HepG2 (cell line): ENCODE results near the gene ARFGEF3. TPM values are rescaled to one million over a fixed set of nuclear protein-coding genes. Genes with fewer than 3 reads are reported as not detected.

Experiments
- ATAC-seq: fragments of 200-7000 bp; cut with Tn5 transposase; 3 replicates; pipeline ENCODE4 v1.9.1; 2020; ENCODE audit warnings: mild to moderate bottlenecking, moderate library complexity
- BruUV-seq: library from RNA; stranded (reverse); fragments of 400-500 nt; replicated peaks from 2 replicates; lab custom pipeline; 2021; lab: Mats Ljungman, UMichigan
- CTCF ChIA-PET: fragments of 300-600 bp; formaldehyde crosslinking; extraction: SDS; loops from one replicate; lab custom pipeline; 2021; ENCODE audit warnings: low total read pairs, inconsistent platforms, low intra/inter-chr PET ratio; lab: Yijun Ruan, JAX
- POLR2A ChIA-PET: fragments of 350-600 bp; sonication (Branson Sonifier 250); formaldehyde crosslinking; loops from one replicate; lab custom pipeline; 2020; ENCODE audit warnings: antibody characterized with exemption, inconsistent platforms; lab: Yijun Ruan, JAX
- DNase-seq: peaks from one replicate; pipeline ENCODE4 v3.0.0-alpha.2; 2015; ENCODE audit warnings: low spot score
- FAIRE-seq: peaks from 3 replicates; lab custom pipeline; 2011; peaks lifted over from hg19 to GRCh38; lab: Jason Lieb, UNC
- H2AFZ ChIP-seq: one replicate; pipeline ENCODE4 v1.6.1; 2011; ENCODE audit warnings: low read length, inconsistent platforms
- H3K27ac ChIP-seq: fragments of 300-600 bp; 3 replicates; pipeline ENCODE4 v1.8.0; 2011; ENCODE audit warnings: mixed run types, mild to moderate bottlenecking, mixed read lengths, low read length, inconsistent platforms; ENCODE audit not compliant: insufficient read depth; ENCODE audit errors: extremely low read length
- H3K27me3 ChIP-seq, 2 experiments: fragments of 200-600 bp in 1 of 2; 2 replicates in 1 of 2; 3 replicates in 1 of 2; pipeline versions ENCODE4 v1.6.0 to v1.8.0; 2011; ENCODE audit warnings: low read length in 2 of 2, mild to moderate bottlenecking in 2 of 2, moderate library complexity in 2 of 2, inconsistent platforms in 1 of 2; ENCODE audit not compliant: insufficient read depth in 2 of 2, control insufficient read depth in 1 of 2
- H3K36me3 ChIP-seq, 2 experiments: fragments of 200-600 bp in 1 of 2; replicated peaks in 1 of 2; 2 replicates in 1 of 2; 3 replicates in 1 of 2; pipeline versions ENCODE4 v1.5.1 to v1.8.0; 2011; ENCODE audit warnings: low read length in 2 of 2, inconsistent platforms in 1 of 2; ENCODE audit not compliant: insufficient read depth in 2 of 2, control insufficient read depth in 1 of 2
- H3K4me1 ChIP-seq: 2 replicates; pipeline ENCODE4 v1.5.1; 2012; ENCODE audit warnings: low read length, inconsistent platforms; ENCODE audit not compliant: insufficient read depth
- H3K4me2 ChIP-seq: 2 replicates; pipeline ENCODE4 v1.6.0; 2011; ENCODE audit warnings: low read depth, low read length, inconsistent platforms
- H3K4me3 ChIP-seq, 3 experiments: fragments of 200-600 bp in 1 of 3; sonication (generic), shearing (Covaris generic) in 1 of 3; replicated peaks in 1 of 3; 2 replicates each; pipeline ENCODE4 v1.5.1; 2011 to 2016; ENCODE audit warnings: low read length in 3 of 3, inconsistent platforms in 2 of 3, low read depth in 2 of 3, mild to moderate bottlenecking in 2 of 3, control low read depth in 1 of 3, mixed read lengths in 1 of 3; ENCODE audit not compliant: insufficient read depth in 1 of 3
- H3K79me2 ChIP-seq: one replicate; pipeline ENCODE4 v1.6.1; 2011; ENCODE audit warnings: low read length, inconsistent platforms; ENCODE audit not compliant: insufficient read depth
- H3K9ac ChIP-seq: 2 replicates; pipeline ENCODE4 v1.6.0; 2011; ENCODE audit warnings: mild to moderate bottlenecking, low read depth, low read length, inconsistent platforms; ENCODE audit not compliant: insufficient read depth
- H3K9me3 ChIP-seq: 2 replicates; pipeline ENCODE4 v1.5.1; 2012; ENCODE audit warnings: mild to moderate bottlenecking, low read length
- H4K20me1 ChIP-seq: 2 replicates; pipeline ENCODE4 v1.6.0; 2011; ENCODE audit warnings: inconsistent platforms, mild to moderate bottlenecking, low read length, moderate library complexity; ENCODE audit not compliant: insufficient read depth
- BHLHE40 ChIP-seq: IDR thresholded peaks from 2 replicates; pipeline ENCODE4 v1.6.1; 2011; ENCODE audit warnings: low read length, improper control_type of control experiment
- CCDC6 ChIP-seq: sonication (generic); formaldehyde crosslinking; IDR thresholded peaks from 2 replicates; pipeline ENCODE4 v1.8.1; 2022; ENCODE audit warnings: mild to moderate bottlenecking, missing genetic modification reagents, moderate library complexity
- IKZF1 ChIP-seq: fragments of 450-650 bp; IDR thresholded peaks from 2 replicates; pipeline ENCODE4 v1.7.1; 2016
- NCOA1 ChIP-seq: sonication (generic); formaldehyde crosslinking; IDR thresholded peaks from 2 replicates; pipeline ENCODE4 v1.9.0; 2021; ENCODE audit warnings: missing genetic modification reagents
- PRMT3 ChIP-seq: sonication (generic); formaldehyde crosslinking; IDR thresholded peaks from 2 replicates; pipeline ENCODE4 v1.8.1; 2022; ENCODE audit warnings: low read depth, mild to moderate bottlenecking, moderate library complexity, missing genetic modification reagents, borderline replicate concordance
- SMYD3 ChIP-seq: sonication (generic); formaldehyde crosslinking; IDR thresholded peaks from 2 replicates; pipeline ENCODE4 v1.8.1; 2023; ENCODE audit warnings: mild to moderate bottlenecking, missing genetic modification reagents
- SSRP1 ChIP-seq: IDR thresholded peaks from 2 replicates; pipeline ENCODE4 v1.6.1; 2016; ENCODE audit warnings: control low read depth
- STAT5B ChIP-seq: sonication (generic); formaldehyde crosslinking; IDR thresholded peaks from 2 replicates; pipeline ENCODE4 v1.4.0; 2020; ENCODE audit warnings: missing genetic modification reagents
- ZFP36 ChIP-seq: fragments of 150-350 bp; IDR thresholded peaks from 2 replicates; pipeline ENCODE4 v1.6.1; 2018; ENCODE audit warnings: borderline replicate concordance, low read length, low read depth; ENCODE audit not compliant: partially characterized antibody
- ZFYVE20 ChIP-seq: sonication (generic); formaldehyde crosslinking; IDR thresholded peaks from 2 replicates; pipeline ENCODE4 v1.8.0; 2023; ENCODE audit warnings: low read depth, mild to moderate bottlenecking, moderate library complexity, missing genetic modification reagents, borderline replicate concordance
- ZKSCAN5 ChIP-seq: sonication (generic); formaldehyde crosslinking; IDR thresholded peaks from 2 replicates; pipeline ENCODE4 v1.5.1; 2020; ENCODE audit warnings: mild to moderate bottlenecking, missing genetic modification reagents
- ZNF256 ChIP-seq: sonication (generic); formaldehyde crosslinking; conservative IDR thresholded peaks from 2 replicates; pipeline ENCODE4 v1.4.0; 2020; ENCODE audit warnings: missing genetic modification reagents
- ZNF326 ChIP-seq: sonication (generic); formaldehyde crosslinking; IDR thresholded peaks from 2 replicates; pipeline ENCODE4 v1.4.0; 2020; ENCODE audit warnings: missing genetic modification reagents, borderline replicate concordance
- ZNF460 ChIP-seq: sonication (generic); formaldehyde crosslinking; IDR thresholded peaks from 2 replicates; pipeline ENCODE4 v1.5.1; 2020; ENCODE audit warnings: missing genetic modification reagents, mild to moderate bottlenecking, borderline replicate concordance
- ZNF484 ChIP-seq: sonication (generic); formaldehyde crosslinking; IDR thresholded peaks from 2 replicates; pipeline ENCODE4 v1.5.1; 2020; ENCODE audit warnings: mild to moderate bottlenecking, low read depth, missing genetic modification reagents, borderline replicate concordance
- ZNF530 ChIP-seq: sonication (generic); formaldehyde crosslinking; IDR thresholded peaks from 2 replicates; pipeline ENCODE4 v1.5.0; 2020; ENCODE audit warnings: low read depth, mild to moderate bottlenecking, missing genetic modification reagents
- ZNF547 ChIP-seq: sonication (generic); formaldehyde crosslinking; IDR thresholded peaks from 2 replicates; pipeline ENCODE4 v1.5.1; 2020; ENCODE audit warnings: mild to moderate bottlenecking, missing genetic modification reagents
- ZNF552 ChIP-seq: sonication (generic); formaldehyde crosslinking; IDR thresholded peaks from 2 replicates; pipeline ENCODE4 v1.9.0; 2022; ENCODE audit warnings: missing genetic modification reagents, mild to moderate bottlenecking, borderline replicate concordance
- ZNF775 ChIP-seq: sonication (generic); formaldehyde crosslinking; IDR thresholded peaks from 2 replicates; pipeline ENCODE4 v1.4.0; 2020; ENCODE audit warnings: missing genetic modification reagents, mild to moderate bottlenecking, moderate library complexity, borderline replicate concordance
- WGBS: methylation state at CpG from one replicate; pipeline ENCODE4 v1.1.6; 2017; ENCODE audit warnings: low lambda C conversion rate; 5-methylcytosine and 5-hydroxymethylcytosine counted together
- in situ Hi-C: cut with HindIII; loops from 2 replicates; pipeline ENCODE4 v1.10.0; 2017; ENCODE audit warnings: low pct_unique_long_range_greater_than_20kb; ENCODE audit not compliant: extremely low pct_ligation_motif_present
- intact Hi-C: fragments of 100-400 bp; cut with micrococcal nuclease; formaldehyde crosslinking; loops from one replicate; pipeline ENCODE4 v1.10.0; 2022; ENCODE audit not compliant: unreplicated experiment
- polyA plus RNA-seq, 8 experiments: library from polyadenylated mRNA; depleted of rRNA in 3 of 8; stranded (reverse) in 7 of 8; unstranded in 1 of 8; fragments of >200 nt; fragmentation: Illumina TruSeq in 4 of 8; extraction: Trizol in 4 of 8; gene quantifications; 2 replicates each; pipeline versions ENCODE4 v1.2.1 to v1.2.3, GENCODE V29; 2011 to 2016; ENCODE audit warnings: low read depth in 4 of 8, missing spikeins in 1 of 8, mixed read lengths in 1 of 8; ENCODE audit not compliant: insufficient read depth in 1 of 8
- total RNA-seq, 5 experiments: library from RNA; depleted of rRNA; stranded (reverse); fragments of >200 nt; fragmentation: Illumina TruSeq; extraction: Trizol; gene quantifications; 2 replicates each; pipeline ENCODE4 v1.2.3, GENCODE V29; 2016; ENCODE audit warnings: low read depth in 1 of 5
- TF ChIP-seq, protein P1 (sequence below), 2 experiments: IDR thresholded peaks; 2 replicates each; pipeline ENCODE4 v1.6.1; 2011 to 2012; ENCODE audit warnings: low read length in 2 of 2, borderline replicate concordance in 1 of 2, low read depth in 1 of 2, mild to moderate bottlenecking in 1 of 2, moderate library complexity in 1 of 2

Gene ARFGEF3
- total and polyA plus RNA-seq, 2 of the 13 experiments (the other 11 are each of a cell fraction or from before 2014, with no cell fraction given): 0.60 to 2.6 TPM

DNA sequence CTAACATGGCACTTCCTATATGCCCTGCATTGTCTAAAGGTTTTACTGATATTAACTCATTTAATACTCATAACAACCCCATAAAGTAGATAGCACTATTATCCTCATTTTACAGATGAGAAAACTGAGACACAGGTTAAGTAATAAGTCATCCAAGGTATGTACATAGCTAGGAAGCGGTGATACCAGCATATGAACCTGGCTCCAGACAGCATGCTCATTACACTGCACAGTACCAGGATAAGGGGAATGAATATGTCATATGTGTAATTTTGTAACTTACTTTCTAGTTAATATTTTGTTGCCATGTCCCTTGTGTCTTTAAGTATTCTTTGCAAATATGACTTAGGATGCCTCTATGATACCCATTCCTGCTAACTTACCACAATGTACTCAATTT is 109.7 kb downstream of the ARFGEF3 start:
- in situ Hi-C loops: no loop called here
- H3K9me3 ChIP-seq: no peaks in the 10 kb centered on the region
- no peaks in the 10 kb centered on the region for H4K20me1 ChIP-seq
- no peak for DNase-seq
- H3K36me3 ChIP-seq: no peaks in the 10 kb centered on the region
- ChIA-PET CTCF (no interaction called here), POLR2A (no interaction called here)
- H3K4me2 ChIP-seq: no peak overlapping the region
- no peak overlapping the region for H3K27ac ChIP-seq
- H3K9ac ChIP-seq: no peak overlapping the region
- BruUV-seq: no TSS peak
- WGBS: 83% methylated on average over 1 of the region's 1 CpG
- intact Hi-C loops: no loop called here
- no peak for TF ChIP-seq ZNF256 (CRISPR knock-in tag)
- TF ChIP-seq BHLHE40: no peak
- TF ChIP-seq ZFYVE20 (CRISPR knock-in tag): no peak
- TF ChIP-seq PRMT3 (CRISPR knock-in tag): no peak
- TF ChIP-seq, protein P1, sequence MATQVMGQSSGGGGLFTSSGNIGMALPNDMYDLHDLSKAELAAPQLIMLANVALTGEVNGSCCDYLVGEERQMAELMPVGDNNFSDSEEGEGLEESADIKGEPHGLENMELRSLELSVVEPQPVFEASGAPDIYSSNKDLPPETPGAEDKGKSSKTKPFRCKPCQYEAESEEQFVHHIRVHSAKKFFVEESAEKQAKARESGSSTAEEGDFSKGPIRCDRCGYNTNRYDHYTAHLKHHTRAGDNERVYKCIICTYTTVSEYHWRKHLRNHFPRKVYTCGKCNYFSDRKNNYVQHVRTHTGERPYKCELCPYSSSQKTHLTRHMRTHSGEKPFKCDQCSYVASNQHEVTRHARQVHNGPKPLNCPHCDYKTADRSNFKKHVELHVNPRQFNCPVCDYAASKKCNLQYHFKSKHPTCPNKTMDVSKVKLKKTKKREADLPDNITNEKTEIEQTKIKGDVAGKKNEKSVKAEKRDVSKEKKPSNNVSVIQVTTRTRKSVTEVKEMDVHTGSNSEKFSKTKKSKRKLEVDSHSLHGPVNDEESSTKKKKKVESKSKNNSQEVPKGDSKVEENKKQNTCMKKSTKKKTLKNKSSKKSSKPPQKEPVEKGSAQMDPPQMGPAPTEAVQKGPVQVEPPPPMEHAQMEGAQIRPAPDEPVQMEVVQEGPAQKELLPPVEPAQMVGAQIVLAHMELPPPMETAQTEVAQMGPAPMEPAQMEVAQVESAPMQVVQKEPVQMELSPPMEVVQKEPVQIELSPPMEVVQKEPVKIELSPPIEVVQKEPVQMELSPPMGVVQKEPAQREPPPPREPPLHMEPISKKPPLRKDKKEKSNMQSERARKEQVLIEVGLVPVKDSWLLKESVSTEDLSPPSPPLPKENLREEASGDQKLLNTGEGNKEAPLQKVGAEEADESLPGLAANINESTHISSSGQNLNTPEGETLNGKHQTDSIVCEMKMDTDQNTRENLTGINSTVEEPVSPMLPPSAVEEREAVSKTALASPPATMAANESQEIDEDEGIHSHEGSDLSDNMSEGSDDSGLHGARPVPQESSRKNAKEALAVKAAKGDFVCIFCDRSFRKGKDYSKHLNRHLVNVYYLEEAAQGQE (IDR thresholded peaks at IDR 0.05; ENCODE audit: borderline replicate concordance in 1 of 2, low read depth in 1 of 2, low read length in 2 of 2): no peak
- TF ChIP-seq ZFP36: no peak
- no peak for TF ChIP-seq ZNF547 (CRISPR knock-in tag)
- TF ChIP-seq ZNF530 (CRISPR knock-in tag): no peak
- TF ChIP-seq SMYD3: no peak
- no peak for TF ChIP-seq ZNF460 (CRISPR knock-in tag)
- no peak for TF ChIP-seq IKZF1
- TF ChIP-seq ZKSCAN5 (CRISPR knock-in tag): no peak
- TF ChIP-seq ZNF484: no peak
- TF ChIP-seq NCOA1 (CRISPR knock-in tag): no peak
- TF ChIP-seq ZNF326 (CRISPR knock-in tag): no peak
- no peak for TF ChIP-seq SSRP1
- no peak for TF ChIP-seq ZNF552 (CRISPR knock-in tag)
- TF ChIP-seq ZNF775 (CRISPR knock-in tag): no peak
- TF ChIP-seq STAT5B (CRISPR knock-in tag): no peak
- no peak for TF ChIP-seq CCDC6 (CRISPR knock-in tag)
- TF ChIP-seq, all 625 proteins: peak for 0
- no peak overlapping the region for H2AFZ ChIP-seq
- no peak overlapping the region for H3K4me3 ChIP-seq
- H3K4me1 ChIP-seq: peaks cover 19% of the 10 kb centered on the region
- H3K79me2 ChIP-seq: no peaks in the 10 kb centered on the region
- no peaks in the 10 kb centered on the region for H3K27me3 ChIP-seq
- ATAC-seq: no peak
- no peak for FAIRE-seq
